ENCODE measurements around the gene IPPK. TPM values are rescaled to one million over a fixed set of nuclear protein-coding genes. Genes with fewer than 3 reads are reported as not detected.

IPPK gene
- total and polyA plus RNA-seq, 2 of the 4 experiments (the other 2 are of a cell fraction): 25.1 to 26.8 TPM

GRCh38 chr9:92669527-92669889 is 423 bp downstream of the IPPK start:
- Histone ChIP-seq H3K14ac (replicated peaks; ENCODE audit: low read depth, low read length) (peak overlapping the region; percentile 92), H3K9me3 (ENCODE audit: control insufficient read depth, insufficient read depth, low read length) (no peaks in the 10 kb centered on the region), H3K27me3 (ENCODE audit: control insufficient read depth, insufficient read depth, low read length) (no peaks in the 10 kb centered on the region), H3K18ac (ENCODE audit: low read depth, low read length) (peak overlapping the region; percentile 40; the same call in 1 of the 2 replicates), H2BK5ac (ENCODE audit: low read depth, low read length, poor library complexity, severe bottlenecking) (peak overlapping the region; percentile 91), H2BK20ac (ENCODE audit: low read depth, low read length) (peak overlapping the region; percentile 14; the same call in 1 of the 2 replicates), H3K4ac (ENCODE audit: low read depth, low read length) (peak overlapping the region; percentile 92), H2AK9ac (replicated peaks; ENCODE audit: low read depth, low read length, poor library complexity) (peak overlapping the region; percentile 99), H3K56ac (ENCODE audit: extremely low read depth, insufficient read depth, low read length) (peak overlapping the region; percentile 70), H4K5ac (ENCODE audit: low read depth, low read length) (peak overlapping the region; percentile 24; the same call in 1 of the 2 replicates), H2BK120ac (ENCODE audit: low read depth, low read length) (peak overlapping the region; percentile 59), H3K23ac (ENCODE audit: low read depth, low read length) (peak overlapping the region; percentile 97), H3K4me3 (ENCODE audit: insufficient read depth, low read depth, low read length) (peak overlapping the region; percentile 79), H2BK15ac (ENCODE audit: low read depth, low read length) (0 out of 3 replicates have a peak overlapping the region, but pooled peaks have one; percentile 20), H3K9me1 (ENCODE audit: insufficient read depth, low read length) (peaks cover 11% of the 10 kb centered on the region), H2AK5ac (ENCODE audit: low read depth, low read length) (peak overlapping the region; percentile 77), H4K91ac (ENCODE audit: insufficient read depth, low read depth, low read length) (peak overlapping the region; percentile 87), H3K79me1 (ENCODE audit: low read depth in 1 of 2, low read length in 2 of 2) (peaks cover 25 to 68% of the 10 kb centered on the region in 2 experiments), H3K36me3 (ENCODE audit: control insufficient read depth, insufficient read depth, low read length) (peaks cover 6% of the 10 kb centered on the region), H3K4me1 (ENCODE audit: control insufficient read depth, insufficient read depth, low read length) (peaks cover 14% of the 10 kb centered on the region), H3K9ac (ENCODE audit: low read depth, low read length) (peak overlapping the region; percentile 78), H3K4me2 (ENCODE audit: low read depth, low read length) (peak overlapping the region; percentile 88), H3K27ac (ENCODE audit: insufficient read depth, low read length) (peak overlapping the region; percentile 85), H4K8ac (ENCODE audit: low read depth in 2 of 2, low read length in 2 of 2) (peak overlapping the region; percentile 70 to 90; a peak in 3 of 4 replicates), H2AFZ (replicated peaks; ENCODE audit: low read length, poor library complexity) (peak overlapping the region; percentile 99), H4K20me1 (ENCODE audit: insufficient read depth, low read length) (peaks cover 32% of the 10 kb centered on the region)
- DNase-seq (no peak), ATAC-seq (ENCODE audit: low read depth) (peak; percentile 36)
- intact Hi-C loops (cut with micrococcal nuclease): no loop called here
- TF ChIP-seq POLR2A (IDR thresholded peaks at IDR 0.05; ENCODE audit: low read depth, low read length) (peak; percentile 57), RCOR1 (IDR thresholded peaks at IDR 0.05; ENCODE audit: insufficient replicate concordance, low read length) (no peak)
- dilution Hi-C loops (cut with HindIII; ENCODE audit: low sequenced_read_pairs, unreplicated experiment): no loop called here
- 0% methylated on average over 1 of the region's 29 CpGs; no CpG with 5 or more reads in 1 of the 2 experiments for WGBS, 2 experiments (ENCODE audit: extremely low coverage in 2 of 2, insufficient read length in 1 of 2)
- ChIA-PET CTCF (no interaction called here), POLR2A (ENCODE audit: unreplicated experiment) (no interaction called here)
- in situ Hi-C loops (cut with MboI; ENCODE audit: low sequenced_read_pairs): no loop called here
- BruUV-seq (replicated peaks): no TSS peak
